Measurements from ENCODE around the gene GREB1L.
A peak's percentile ranks its signal among the peaks of the same experiment; 100 is the strongest.

GREB1L gene

GRCh38 chr18:21452796-21453510 lies 210.9 kb downstream of the GREB1L start:
- no peak for DNase-seq

DNA sequence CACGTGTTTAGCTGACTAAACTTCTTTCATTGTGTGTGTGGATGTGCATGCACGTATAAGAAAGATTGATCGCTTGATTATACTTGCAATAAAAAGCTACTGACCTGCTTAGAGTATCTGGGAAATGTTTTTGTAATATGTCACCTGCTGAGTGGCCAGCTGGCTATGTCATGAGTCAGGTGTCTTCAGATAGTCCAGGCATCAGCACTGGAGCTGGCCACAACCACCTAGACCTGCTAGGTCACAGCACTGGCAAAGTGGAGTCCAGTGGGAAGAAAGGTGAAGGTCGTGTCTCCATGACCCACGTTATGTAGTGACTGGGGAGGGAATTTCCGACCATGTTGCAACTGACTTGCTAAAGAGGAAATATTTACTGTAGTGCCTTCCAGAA lies 211.5 kb downstream of the GREB1L start:
- no peak for DNase-seq

DNA sequence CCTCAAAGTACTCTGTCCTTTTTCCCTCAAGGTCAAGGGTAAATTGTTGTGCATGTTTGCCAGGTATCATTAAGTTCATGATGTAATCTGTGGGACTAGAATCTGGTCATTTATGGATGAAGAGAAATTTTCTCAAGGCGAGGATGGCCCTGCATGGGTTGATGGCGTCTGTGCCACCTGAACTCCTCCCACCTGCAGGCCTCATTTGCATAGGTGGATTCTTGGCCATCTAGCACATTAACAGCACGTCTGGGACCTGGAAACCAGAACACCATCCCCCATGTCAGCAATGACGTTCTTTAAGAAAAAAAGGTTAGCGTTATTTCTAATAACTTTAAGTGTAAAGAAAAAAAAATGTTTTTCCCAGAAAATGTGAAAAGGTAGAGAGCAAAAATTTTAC lies 212.7 kb downstream of the GREB1L start:
- no peak for DNase-seq

DNA sequence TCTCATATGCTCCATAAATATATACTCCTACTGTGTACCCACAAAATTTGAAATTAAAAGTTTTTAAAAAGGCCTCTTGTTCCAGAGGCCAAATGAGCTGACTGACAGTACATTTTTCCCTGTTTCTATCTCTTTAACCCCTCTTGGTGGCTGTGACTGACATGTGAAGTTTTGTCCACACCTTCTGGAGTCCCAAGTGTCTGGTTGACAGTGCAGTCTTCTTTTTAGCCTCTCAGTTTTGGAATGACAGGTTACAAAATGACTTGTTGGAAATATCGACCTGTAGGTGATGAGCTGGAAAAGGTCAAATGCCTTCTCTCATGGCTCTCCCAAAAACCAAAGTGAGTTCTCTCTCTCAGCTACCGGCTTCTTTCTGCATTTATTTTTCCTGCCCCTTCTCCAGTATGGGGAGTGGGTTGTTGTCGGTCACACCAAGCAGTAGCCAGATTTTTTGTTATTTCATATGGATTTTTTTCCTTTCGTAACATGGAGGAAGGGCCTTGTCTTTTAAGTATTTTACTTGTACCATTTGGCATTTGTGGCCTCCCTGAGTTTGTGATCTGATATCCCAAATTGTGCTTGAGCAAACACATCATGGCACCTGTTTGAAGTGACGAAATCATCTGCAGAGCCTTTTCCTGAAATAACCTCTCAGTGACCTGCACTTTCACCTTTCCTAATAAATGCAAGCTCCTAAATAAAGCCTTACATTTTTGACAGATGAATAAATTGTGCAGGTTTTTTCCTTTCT lies 214.6 kb downstream of the GREB1L start:
- no peak for DNase-seq

DNA sequence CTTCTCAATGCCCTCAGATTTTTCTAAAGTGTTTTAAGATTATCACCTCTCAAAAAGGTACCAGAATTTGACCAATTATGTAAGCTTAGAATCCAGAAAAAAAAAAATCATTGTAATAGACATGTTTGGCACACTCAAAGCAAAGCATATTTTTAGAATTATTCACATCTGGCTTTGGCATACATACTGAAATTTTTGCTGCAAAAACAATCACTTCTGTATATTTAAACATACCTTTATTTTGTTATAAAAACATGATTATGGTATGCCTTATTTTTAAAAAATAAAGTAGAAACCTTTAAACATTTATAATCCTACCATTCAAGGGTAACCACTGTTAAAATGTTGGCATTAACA lies 215.1 kb downstream of the GREB1L start:
- no peak for DNase-seq

DNA sequence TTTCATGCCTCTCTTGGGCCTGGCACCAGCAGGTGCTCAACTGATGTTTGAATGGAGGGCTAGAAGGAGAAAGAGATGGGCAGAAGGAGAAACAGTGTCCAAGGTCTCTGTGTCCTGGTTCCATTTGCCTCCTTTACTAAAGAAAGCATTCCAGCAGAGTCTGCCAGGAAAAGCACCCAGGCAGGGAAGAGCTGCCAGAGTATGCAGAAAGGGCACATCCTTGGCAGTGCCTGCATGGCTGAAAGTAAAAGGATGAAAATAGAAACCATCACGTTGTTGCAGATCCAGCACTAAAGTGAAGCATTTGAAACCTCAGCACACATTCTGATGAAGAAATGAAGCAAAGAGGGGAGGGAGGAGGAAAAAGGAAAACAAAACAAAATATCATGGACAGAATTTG lies 216.3 kb downstream of the GREB1L start:
- no peak for DNase-seq

GRCh38 chr18:21458788-21459187 lies 216.8 kb downstream of the GREB1L start:
- no peak for DNase-seq

GRCh38 chr18:21459706-21460286 lies 217.8 kb downstream of the GREB1L start:
- no peak for DNase-seq

DNA sequence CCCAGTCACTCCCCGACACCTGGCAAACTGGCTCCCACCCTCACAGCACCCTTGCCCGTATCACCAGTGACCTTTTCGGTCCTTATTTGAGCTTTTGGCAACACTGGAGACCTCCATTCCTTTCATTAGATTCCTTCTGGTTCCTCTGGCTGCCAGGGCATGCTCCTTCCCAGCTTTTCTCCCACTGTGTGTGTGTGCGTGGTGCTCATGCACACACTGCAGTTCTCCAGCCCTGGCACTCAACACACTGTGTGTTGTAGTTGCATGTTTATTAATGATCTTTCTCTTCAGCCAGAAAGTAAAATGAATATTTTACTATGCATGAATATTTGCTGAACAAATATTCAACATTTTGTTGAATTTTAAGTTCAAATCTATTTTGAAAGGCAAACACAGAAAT lies 219.4 kb downstream of the GREB1L start:
- DNase-seq: no peak

DNA sequence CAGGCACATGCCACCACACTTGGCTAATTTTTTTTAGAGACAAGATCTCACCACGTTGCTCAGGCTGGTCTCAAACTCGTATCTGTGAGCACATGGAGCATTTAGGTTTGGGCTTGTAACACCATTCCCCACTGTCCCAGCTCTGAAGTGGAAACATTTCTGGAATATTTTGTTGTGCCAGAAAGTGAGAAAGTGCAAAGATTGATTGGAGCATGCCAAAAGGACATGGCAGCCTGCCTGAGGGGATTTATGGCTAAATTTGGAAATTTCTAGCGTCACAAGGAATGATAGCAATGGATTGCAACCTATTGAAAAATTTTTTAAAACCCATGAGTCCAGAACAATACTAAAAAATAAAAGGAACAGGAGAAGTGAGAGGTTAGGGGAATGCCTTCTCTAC lies 221.7 kb downstream of the GREB1L start:
- DNase-seq: no peak

- DNase-seq: no peak
Measured at GRCh38 chr18:21468514-21469164, 226.6 kb downstream of the GREB1L start.

DNA sequence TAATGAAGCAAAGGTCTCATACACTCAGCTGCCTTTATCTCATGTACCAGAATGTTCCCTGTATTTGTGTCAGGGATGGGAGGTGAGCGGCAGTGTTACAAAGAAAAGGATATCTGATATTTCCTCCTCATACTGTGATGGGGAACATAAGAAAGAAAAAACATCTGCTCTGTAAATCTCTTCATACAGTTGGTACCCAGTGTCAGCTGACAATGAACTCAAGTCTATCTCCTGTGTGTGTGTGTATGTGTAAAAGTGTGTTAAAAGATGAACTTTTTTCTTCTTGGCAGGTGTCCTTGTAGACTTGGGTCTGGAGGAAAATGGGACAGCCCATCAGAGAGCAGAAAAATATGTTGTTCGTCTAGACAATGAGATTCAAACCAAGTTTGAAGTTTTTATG lies 230.7 kb downstream of the GREB1L start:
- DNase-seq: no peak

- DNase-seq: no peak
Measured at GRCh38 chr18:21474621-21475020, 232.6 kb downstream of the GREB1L start.

- DNase-seq: no peak
Measured at GRCh38 chr18:21479721-21480120, 237.7 kb downstream of the GREB1L start.

- DNase-seq: no peak
Measured at GRCh38 chr18:21481739-21482138, 239.7 kb downstream of the GREB1L start.

- no peak for DNase-seq
Measured at GRCh38 chr18:21483051-21483450, 241.0 kb downstream of the GREB1L start.

DNA sequence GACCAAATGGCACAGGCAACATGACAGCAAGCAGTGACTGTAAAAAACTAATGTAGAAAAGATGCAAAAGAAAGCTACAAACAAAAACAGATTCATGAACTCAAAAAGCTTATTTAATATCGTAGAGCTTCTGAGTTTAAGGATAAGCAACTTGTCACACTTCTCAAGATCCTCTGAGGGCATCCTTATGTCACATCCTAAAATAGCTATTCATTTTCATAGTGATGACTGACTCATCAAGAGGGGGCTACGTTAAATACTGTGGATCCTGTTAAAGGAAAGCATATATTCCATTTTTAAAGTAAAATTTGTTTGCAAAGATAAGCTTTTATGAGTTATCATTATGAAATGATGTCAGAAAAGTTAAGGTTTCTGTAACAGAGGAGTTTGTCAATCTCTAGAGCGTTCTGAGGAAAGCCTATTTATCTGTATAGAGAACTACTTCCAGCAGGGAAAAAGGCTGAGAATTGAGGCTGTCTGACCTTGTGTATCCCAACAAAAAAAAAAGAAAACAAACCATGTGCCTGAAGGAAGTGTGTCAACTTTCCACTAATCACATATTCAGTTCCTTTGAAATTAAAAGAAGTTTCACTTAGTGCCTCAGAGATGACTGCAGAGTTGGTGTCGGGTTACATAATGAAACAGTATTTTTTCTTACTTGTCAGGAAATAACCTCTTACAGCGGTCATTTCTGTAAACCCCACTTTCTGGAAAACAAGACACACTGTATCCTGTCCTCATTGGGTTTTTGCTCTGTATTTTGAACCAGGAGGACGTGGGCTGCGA lies 243.0 kb downstream of the GREB1L start:
- no peak for DNase-seq

DNA sequence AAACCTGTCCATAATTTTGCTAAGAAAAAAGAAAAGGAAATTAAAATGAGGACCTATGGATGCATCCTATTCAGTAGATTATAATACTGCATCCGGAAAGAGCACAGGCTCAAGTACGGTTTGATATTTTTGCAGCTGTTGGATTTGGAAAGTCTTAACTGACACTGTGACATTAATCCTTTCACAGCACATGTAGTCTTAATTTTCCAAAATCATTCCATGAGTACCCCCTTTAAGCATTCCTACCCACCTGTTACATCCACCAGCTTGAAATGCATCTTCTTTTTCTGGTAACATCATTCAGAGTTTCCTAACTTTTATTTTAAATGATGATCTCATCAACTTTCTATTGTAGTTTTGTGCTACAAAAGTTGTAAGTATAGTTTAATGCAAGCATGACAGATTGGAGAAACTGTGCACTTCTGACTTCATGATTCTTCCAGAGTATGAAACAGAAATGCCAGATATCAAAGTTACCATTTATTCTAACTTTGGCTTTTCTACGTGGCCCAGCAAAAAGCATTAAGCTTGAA lies 244.9 kb downstream of the GREB1L start:
- no peak for DNase-seq

- DNase-seq: peak; percentile 81
Measured at GRCh38 chr18:21489119-21489750, 247.2 kb downstream of the GREB1L start.

DNA sequence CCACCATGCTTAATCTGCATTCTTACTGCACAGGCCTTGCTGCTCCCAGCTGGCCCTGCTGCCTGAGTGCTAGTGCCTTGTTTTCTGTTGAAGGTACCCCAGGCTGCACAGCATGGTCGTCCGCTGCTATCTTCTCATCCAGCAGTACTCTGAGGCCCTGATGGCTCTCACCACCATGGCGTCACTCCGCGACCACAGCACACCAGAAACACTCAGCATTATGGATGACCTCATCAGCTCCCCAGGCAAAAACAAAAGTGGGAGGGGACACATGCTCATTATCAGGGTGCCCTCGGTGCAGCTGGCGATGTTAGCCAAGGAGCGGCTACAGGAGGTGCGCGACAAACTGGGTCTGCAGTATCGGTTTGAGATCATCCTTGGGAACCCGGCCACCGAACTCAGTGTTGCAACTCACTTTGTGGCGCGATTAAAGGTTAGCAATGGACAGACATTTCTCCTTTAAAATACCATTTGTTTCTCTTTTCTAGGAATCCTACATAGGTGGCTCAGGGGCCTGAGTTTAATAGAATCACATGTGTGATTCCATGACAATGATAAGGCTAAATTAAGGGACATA lies 248.0 kb downstream of the GREB1L start:
- peak; percentile 40 for DNase-seq

- DNase-seq: no peak
Measured at GRCh38 chr18:21490748-21491147, 248.7 kb downstream of the GREB1L start.

All from hematopoietic multipotent progenitor cell treated with erythropoietin and hydrocortisone succinate and interleukin-3 and kit ligand, for 6 days (in vitro differentiated cells).